HEK293 (cell line): ENCODE results near the gene HMGN5.
A peak's percentile ranks its signal among the peaks of the same experiment; 100 is the strongest.

Source experiments
- CTCF ChIA-PET: fragments of 350-600 bp; formaldehyde crosslinking; extraction: SDS; loops from one replicate; lab custom pipeline; 2021; ENCODE audit warnings: antibody characterized with exemption; lab: Yijun Ruan, JAX
- POLR2A ChIA-PET: fragments of 300-600 bp; formaldehyde crosslinking; extraction: SDS; loops from one replicate; lab custom pipeline; 2020; ENCODE audit warnings: antibody characterized with exemption, inconsistent platforms; lab: Yijun Ruan, JAX
- H3K27ac ChIP-seq: fragments of 200-500 bp; sonication (Bioruptor generic); 2 replicates; pipeline ENCODE4 v1.5.1; 2014; ENCODE audit warnings: low read depth, low read length, control low read depth, inconsistent platforms; ENCODE audit errors: extremely low read depth
- H3K36me3 ChIP-seq, 2 experiments: fragments of 200-500 bp in 1 of 2; sonication (Bioruptor generic) in 1 of 2; 1 replicate in 1 of 2; 2 replicates in 1 of 2; pipeline ENCODE4 v1.5.1; 2014 to 2017; ENCODE audit warnings: inconsistent platforms in 2 of 2, low read length in 2 of 2; ENCODE audit not compliant: control insufficient read depth in 2 of 2, insufficient read depth in 1 of 2
- H3K4me1 ChIP-seq: fragments of 200-500 bp; sonication (Bioruptor generic); 2 replicates; pipeline ENCODE4 v1.5.1; 2014; ENCODE audit warnings: mild to moderate bottlenecking, low read length, inconsistent platforms; ENCODE audit not compliant: control insufficient read depth, insufficient read depth
- H3K4me3 ChIP-seq: 2 replicates; pipeline ENCODE4 v1.5.1; 2011; ENCODE audit warnings: low read depth, mild to moderate bottlenecking, control low read depth, low read length, moderate library complexity
- H3K9me3 ChIP-seq: fragments of 200-500 bp; sonication (Bioruptor generic); 2 replicates; pipeline ENCODE4 v1.5.1; 2014; ENCODE audit warnings: low read depth, low read length, inconsistent platforms; ENCODE audit not compliant: control insufficient read depth, insufficient read depth
- PRDM1 ChIP-seq: fragments of 450-650 bp; formaldehyde crosslinking; IDR thresholded peaks from 2 replicates; pipeline ENCODE4; 2016; ENCODE audit warnings: missing biosample characterization, missing genetic modification characterization
- PRDM10 ChIP-seq: fragments of 450-650 bp; formaldehyde crosslinking; IDR thresholded peaks from 2 replicates; pipeline ENCODE4 v1.5.1; 2016; ENCODE audit warnings: missing biosample characterization, missing genetic modification characterization
- PRDM4 ChIP-seq: fragments of 450-650 bp; formaldehyde crosslinking; IDR thresholded peaks from 2 replicates; pipeline ENCODE4 v1.5.1; 2017; ENCODE audit warnings: missing biosample characterization, missing genetic modification characterization
- REPIN1 ChIP-seq: fragments of 450-650 bp; formaldehyde crosslinking; IDR thresholded peaks from 2 replicates; pipeline ENCODE4 v1.5.1; 2017; ENCODE audit warnings: missing biosample characterization, missing genetic modification characterization, low read depth
- SP7 ChIP-seq: fragments of 450-650 bp; formaldehyde crosslinking; IDR thresholded peaks from 2 replicates; pipeline ENCODE4 v1.5.1; 2016; ENCODE audit warnings: missing biosample characterization, missing genetic modification characterization
- TCF7L2 ChIP-seq: IDR thresholded peaks from 2 replicates; pipeline ENCODE4 v1.6.1; 2011; ENCODE audit warnings: low read depth, mild to moderate bottlenecking, inconsistent platforms, low read length, moderate library complexity, borderline replicate concordance
- YY2 ChIP-seq: fragments of 450-650 bp; formaldehyde crosslinking; IDR thresholded peaks from 2 replicates; pipeline ENCODE4 v1.5.1; 2016; ENCODE audit warnings: missing biosample characterization, missing genetic modification characterization
- ZFP69B ChIP-seq: fragments of 450-650 bp; formaldehyde crosslinking; IDR thresholded peaks from 2 replicates; pipeline ENCODE4 v1.5.1; 2016; ENCODE audit warnings: missing biosample characterization, missing genetic modification characterization
- ZNF223 ChIP-seq: fragments of 450-650 bp; formaldehyde crosslinking; IDR thresholded peaks from 2 replicates; pipeline ENCODE4 v1.5.1; 2016; ENCODE audit warnings: missing biosample characterization, missing genetic modification characterization
- ZNF350 ChIP-seq: fragments of 450-650 bp; formaldehyde crosslinking; IDR thresholded peaks from 2 replicates; pipeline ENCODE4 v1.5.0; 2017; ENCODE audit warnings: missing biosample characterization, mild to moderate bottlenecking, missing genetic modification characterization
- ZNF394 ChIP-seq: fragments of 450-650 bp; formaldehyde crosslinking; IDR thresholded peaks from 2 replicates; pipeline ENCODE4 v1.5.1; 2016; ENCODE audit warnings: missing biosample characterization, missing genetic modification characterization, mild to moderate bottlenecking, moderate library complexity, borderline replicate concordance
- ZNF423 ChIP-seq: fragments of 450-650 bp; formaldehyde crosslinking; IDR thresholded peaks from 2 replicates; pipeline ENCODE4 v1.5.1; 2016; ENCODE audit warnings: missing biosample characterization, missing genetic modification characterization
- ZNF544 ChIP-seq: fragments of 450-650 bp; formaldehyde crosslinking; IDR thresholded peaks from 2 replicates; pipeline ENCODE4 v1.5.0; 2017; ENCODE audit warnings: missing biosample characterization, missing genetic modification characterization
- ZNF654 ChIP-seq: fragments of 450-650 bp; formaldehyde crosslinking; IDR thresholded peaks from 2 replicates; pipeline ENCODE4 v1.5.1; 2016; ENCODE audit warnings: low read depth, missing biosample characterization, missing genetic modification characterization
- TF ChIP-seq, protein P1 (sequence below): fragments of 450-650 bp; formaldehyde crosslinking; IDR thresholded peaks from 2 replicates; pipeline ENCODE4 v1.5.1; 2016; ENCODE audit warnings: missing biosample characterization, missing genetic modification characterization

The HMGN5 gene

GRCh38 chrX:81120936-81121371, 80.8 kb downstream of the HMGN5 start (continued):
- TF ChIP-seq ZNF654 (tag by site-specific recombination) (peak; percentile 31), ZNF350 (tag by site-specific recombination) (no peak)

DNA sequence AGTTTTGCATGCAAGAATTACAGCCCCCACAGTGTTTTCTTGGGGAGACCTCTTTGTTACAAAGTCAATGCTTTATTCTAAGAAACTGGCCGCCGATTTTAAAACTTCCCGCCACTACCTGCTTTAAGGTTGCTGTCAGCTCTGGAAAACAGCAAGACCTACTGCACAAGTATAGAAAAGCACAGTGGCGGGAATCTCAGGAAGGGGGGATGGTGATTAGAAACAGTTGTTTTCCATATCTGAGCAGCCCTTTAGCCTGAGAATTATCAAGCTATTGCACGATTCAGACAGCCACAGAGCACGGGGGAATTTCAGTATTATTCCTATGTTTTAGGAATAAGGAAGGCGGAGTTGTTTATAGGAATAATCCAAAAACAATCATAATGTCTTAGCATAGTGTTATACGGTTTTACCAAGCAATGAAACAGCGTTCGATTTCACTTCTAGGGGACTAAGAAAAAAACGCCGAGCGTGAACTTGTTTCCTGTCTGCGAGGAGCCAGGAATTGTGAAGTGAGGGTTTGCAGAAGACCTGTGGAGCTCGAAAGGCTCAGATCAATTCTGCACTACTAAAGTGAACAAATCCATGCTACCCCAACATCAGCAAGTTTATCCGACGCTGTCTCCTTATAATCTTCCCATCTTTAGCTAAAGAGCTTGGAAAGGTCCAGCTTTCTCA, 81.3 kb downstream of the HMGN5 start:
- Histone ChIP-seq H3K36me3 (no peaks in the 10 kb centered on the region), H3K4me3 (peak overlapping the region; percentile 48), H3K9me3 (no peaks in the 10 kb centered on the region; the same call in none of the 2 replicates), H3K27ac (no peak overlapping the region), H3K4me1 (no peaks in the 10 kb centered on the region)
- ChIA-PET CTCF (interaction anchor here (0.6 to 1.6 kb wide), 7 partner anchors 11 to 1252 kb away, joined by 3 to 6 read pairs (median 3); no protein-coding TSS in a partner anchor), POLR2A (no interaction called here)
- no peak for TF ChIP-seq PRDM1 (tag by site-specific recombination)
- no peak for TF ChIP-seq ZNF423 (tag by site-specific recombination)
- TF ChIP-seq ZNF544 (tag by site-specific recombination), result no peak
- TF ChIP-seq TCF7L2, result no peak
- TF ChIP-seq REPIN1, result no peak
- no peak for TF ChIP-seq ZNF223 (tag by site-specific recombination)
- peak; percentile 78 for TF ChIP-seq PRDM4 (tag by site-specific recombination)

DNA sequence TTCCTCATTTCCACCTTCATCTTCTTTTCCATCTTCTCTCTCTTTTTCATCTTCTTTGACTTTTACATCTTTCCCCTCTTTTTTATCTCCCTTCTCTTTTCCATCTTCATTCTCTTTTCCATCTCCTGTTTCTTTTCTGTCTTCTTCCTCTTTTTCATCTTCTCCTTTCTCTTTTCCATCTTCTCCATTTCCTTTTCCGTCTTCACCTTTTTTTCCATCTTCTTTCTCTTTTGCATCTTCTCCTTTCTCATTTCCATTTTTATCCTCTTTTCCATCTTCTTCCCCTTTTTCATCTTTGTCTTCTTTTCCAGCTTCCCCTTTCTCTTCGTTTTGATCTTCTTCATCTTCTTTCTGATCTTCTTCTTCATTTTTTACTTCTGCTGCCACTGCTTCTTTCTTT, 87.0 kb downstream of the HMGN5 start:
- ChIA-PET POLR2A (no interaction called here), CTCF (no interaction called here)
- Histone ChIP-seq H3K4me1 (no peaks in the 10 kb centered on the region), H3K9me3 (no peaks in the 10 kb centered on the region; the same call in 1 of the 2 replicates), H3K4me3 (no peak overlapping the region), H3K36me3 (no peaks in the 10 kb centered on the region; a peak in 1 of 3 replicates), H3K27ac (no peak overlapping the region)
- TF ChIP-seq SP7, result no peak
- TF ChIP-seq PRDM1 (tag by site-specific recombination), result peak; percentile 95
- no peak for TF ChIP-seq YY2 (tag by site-specific recombination)
- TF ChIP-seq ZNF394 (tag by site-specific recombination), result no peak
- TF ChIP-seq PRDM10 (tag by site-specific recombination), result no peak
- TF ChIP-seq, protein P1, sequence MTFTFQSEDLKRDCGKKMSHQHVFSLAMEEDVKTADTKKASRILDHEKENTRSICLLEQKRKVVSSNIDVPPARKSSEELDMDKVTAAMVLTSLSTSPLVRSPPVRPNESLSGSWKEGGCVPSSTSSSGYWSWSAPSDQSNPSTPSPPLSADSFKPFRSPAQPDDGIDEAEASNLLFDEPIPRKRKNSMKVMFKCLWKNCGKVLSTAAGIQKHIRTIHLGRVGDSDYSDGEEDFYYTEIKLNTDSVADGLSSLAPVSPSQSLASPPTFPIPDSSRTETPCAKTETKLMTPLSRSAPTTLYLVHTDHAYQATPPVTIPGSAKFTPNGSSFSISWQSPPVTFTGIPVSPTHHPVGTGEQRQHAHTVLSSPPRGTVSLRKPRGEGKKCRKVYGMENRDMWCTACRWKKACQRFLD, result no peak
- TF ChIP-seq ZFP69B (tag by site-specific recombination), result no peak
